Sigmoid colon (tissue), 4 donors: ENCODE results near the gene LIN7B.

Experiments
- CTCF ChIP-seq, 4 experiments: fragments of 450-650 bp in 3 of 4; fragments of 200-600 bp in 1 of 4; IDR thresholded peaks; one replicate each; pipeline ENCODE4 v1.5.1; 2016 to 2019; ENCODE audit warnings: antibody characterized with exemption in 4 of 4, mild to moderate bottlenecking in 3 of 4, moderate library complexity in 2 of 4
- POLR2A ChIP-seq, 2 donors: fragments of 450-650 bp; IDR thresholded peaks; one replicate each; pipeline ENCODE4 v1.6.1; 2016; ENCODE audit warnings: antibody characterized with exemption in 2 of 2, mild to moderate bottlenecking in 2 of 2, moderate library complexity in 2 of 2
- POLR2AphosphoS5 ChIP-seq, 4 donors: sonication (generic); formaldehyde crosslinking; IDR thresholded peaks; one replicate each; pipeline ENCODE4 v1.6.1; 2017; ENCODE audit warnings: antibody characterized with exemption in 4 of 4

- TF ChIP-seq POLR2AphosphoS5 (IDR thresholded peaks at IDR 0.05) = no peak
- TF ChIP-seq CTCF (IDR thresholded peaks at IDR 0.05) = no peak
- TF ChIP-seq POLR2A (IDR thresholded peaks at IDR 0.05) = no peak
These were observed 19.7 kb downstream of the LIN7B start for GRCh38 chr19:49133621-49134454.
